GM18868 (cell line): ENCODE measurements around the gene SH2D3C.
"Not testable (repeated sequence)": the region's sequence is repeated elsewhere in the genome, so short reads cannot be mapped to it uniquely, and the experiment has no call there.

Experiments
- ATAC-seq: cut with Tn5 transposase; IDR thresholded peaks from one replicate; pipeline ENCODE4 v1.9.1; 2021; ENCODE audit warnings: mild to moderate bottlenecking, moderate library complexity; ENCODE audit not compliant: unreplicated experiment

The SH2D3C gene

GRCh38 chr9:127769101-127769500 is 9.4 kb downstream of the SH2D3C start:
- no peak for ATAC-seq

GRCh38 chr9:127768698-127769097 is 9.8 kb downstream of the SH2D3C start:
- ATAC-seq = no peak

GRCh38 chr9:127767909-127768331 is 10.5 kb downstream of the SH2D3C start:
- no peak for ATAC-seq

- no peak for ATAC-seq
These were observed 11.1 kb downstream of the SH2D3C start for GRCh38 chr9:127767410-127767809.

GRCh38 chr9:127765418-127765817 is 13.0 kb downstream of the SH2D3C start:
- no peak for ATAC-seq

- no peak for ATAC-seq
These were observed 14.5 kb downstream of the SH2D3C start for GRCh38 chr9:127763918-127764384.

GRCh38 chr9:127762111-127762676 is 16.3 kb downstream of the SH2D3C start:
- no peak for ATAC-seq

GRCh38 chr9:127761491-127761956 is 16.9 kb downstream of the SH2D3C start:
- ATAC-seq = no peak

GRCh38 chr9:127761061-127761460 is 17.4 kb downstream of the SH2D3C start:
- no peak for ATAC-seq

- no peak for ATAC-seq
These were observed 19.6 kb downstream of the SH2D3C start for GRCh38 chr9:127758843-127759242.

- not testable (repeated sequence) for ATAC-seq
These were observed 21.7 kb downstream of the SH2D3C start for GRCh38 chr9:127756776-127757175.

GRCh38 chr9:127756233-127756632 is 22.2 kb downstream of the SH2D3C start:
- ATAC-seq = no peak

- ATAC-seq = no peak
These were observed 23.1 kb downstream of the SH2D3C start for GRCh38 chr9:127755061-127756060.

- no peak for ATAC-seq
These were observed 24.1 kb downstream of the SH2D3C start for GRCh38 chr9:127754099-127755060.

- no peak for ATAC-seq
These were observed 24.8 kb downstream of the SH2D3C start for GRCh38 chr9:127753622-127754021.

- no peak for ATAC-seq
These were observed 25.3 kb downstream of the SH2D3C start for GRCh38 chr9:127753148-127753547.

GRCh38 chr9:127751269-127752054 is 27.0 kb downstream of the SH2D3C start:
- ATAC-seq = no peak

- no peak for ATAC-seq
These were observed 29.2 kb downstream of the SH2D3C start for GRCh38 chr9:127749090-127749787.

- no peak for ATAC-seq
These were observed 31.4 kb downstream of the SH2D3C start for GRCh38 chr9:127746959-127747569.
